HG03439 (cell line): ENCODE data around the gene LMAN2.
"Not testable (repeated sequence)": the region's sequence is repeated elsewhere in the genome, so short reads cannot be mapped to it uniquely, and the experiment has no call there.

Source experiments
- ATAC-seq: cut with Tn5 transposase; IDR thresholded peaks from one replicate; pipeline ENCODE4 v1.9.1; 2021; ENCODE audit warnings: mild to moderate bottlenecking, moderate library complexity; ENCODE audit not compliant: unreplicated experiment

Gene LMAN2

GRCh38 chr5:177378884-177379883 is 27.7 kb upstream of the LMAN2 start:
- ATAC-seq, result no peak

GRCh38 chr5:177377851-177378776 is 26.6 kb upstream of the LMAN2 start:
- no peak for ATAC-seq

GRCh38 chr5:177376107-177376506 is 24.6 kb upstream of the LMAN2 start:
- ATAC-seq, result no peak

- not testable (repeated sequence) for ATAC-seq
Measured at GRCh38 chr5:177375516-177375915, 24.0 kb upstream of the LMAN2 start.

GRCh38 chr5:177374211-177374610 is 22.7 kb upstream of the LMAN2 start:
- ATAC-seq, result no peak

- no peak for ATAC-seq
Measured at GRCh38 chr5:177373806-177374205, 22.3 kb upstream of the LMAN2 start.

GRCh38 chr5:177372910-177373309 is 21.4 kb upstream of the LMAN2 start:
- no peak for ATAC-seq

GRCh38 chr5:177372034-177372896 is 20.8 kb upstream of the LMAN2 start:
- no peak for ATAC-seq

- no peak for ATAC-seq
Measured at GRCh38 chr5:177371120-177372033, 19.9 kb upstream of the LMAN2 start.

GRCh38 chr5:177370488-177371119 is 19.1 kb upstream of the LMAN2 start:
- ATAC-seq, result no peak

- no peak for ATAC-seq
Measured at GRCh38 chr5:177369645-177370440, 18.4 kb upstream of the LMAN2 start.

- no peak for ATAC-seq
Measured at GRCh38 chr5:177368869-177369644, 17.6 kb upstream of the LMAN2 start.

- ATAC-seq, result no peak
Measured at GRCh38 chr5:177367981-177368868, 16.8 kb upstream of the LMAN2 start.

GRCh38 chr5:177367323-177367848 is 15.9 kb upstream of the LMAN2 start:
- no peak for ATAC-seq

GRCh38 chr5:177366528-177367322 is 15.3 kb upstream of the LMAN2 start:
- no peak for ATAC-seq
